Liver (tissue), 3 donors: ENCODE data around the gene CRYZL1.

Experiments used
- CTCF ChIP-seq: fragments of 150-350 bp; IDR thresholded peaks from 2 replicates; pipeline ENCODE4 v1.5.1; 2017; ENCODE audit warnings: improper control_type of control experiment, low read depth, low read length; ENCODE audit not compliant: missing input control
- EGR1 ChIP-seq, 2 donors: IDR thresholded peaks; 2 replicates each; pipeline ENCODE4 v1.6.1; 2016 to 2018; ENCODE audit warnings: antibody characterized with exemption in 2 of 2, low read depth in 2 of 2
- FOXA1 ChIP-seq: IDR thresholded peaks from 2 replicates; pipeline ENCODE4 v1.6.1; 2016; ENCODE audit warnings: antibody characterized with exemption
- RAD21 ChIP-seq, 2 donors: IDR thresholded peaks; 2 replicates each; pipeline ENCODE4 v1.6.1; 2016; ENCODE audit warnings: antibody characterized with exemption in 2 of 2, mild to moderate bottlenecking in 2 of 2
- TAF1 ChIP-seq: conservative IDR thresholded peaks from 2 replicates; pipeline ENCODE4 v1.6.1; 2016; ENCODE audit warnings: antibody characterized with exemption, mild to moderate bottlenecking
- YY1 ChIP-seq: IDR thresholded peaks from 2 replicates; pipeline ENCODE4 v1.6.1; 2016; ENCODE audit warnings: antibody characterized with exemption, mild to moderate bottlenecking
- ZBTB33 ChIP-seq: IDR thresholded peaks from 2 replicates; pipeline ENCODE4 v1.6.1; 2016; ENCODE audit warnings: antibody characterized with exemption
- TF ChIP-seq, protein P1 (sequence below): IDR thresholded peaks from 2 replicates; pipeline ENCODE4 v1.6.1; 2016; ENCODE audit warnings: antibody characterized with exemption, mild to moderate bottlenecking
- TF ChIP-seq, protein P2 (sequence below): IDR thresholded peaks from 2 replicates; pipeline ENCODE4 v1.6.1; 2016; ENCODE audit warnings: antibody characterized with exemption
- donor health status: healthy.
- donor health status: healthy.

DNA sequence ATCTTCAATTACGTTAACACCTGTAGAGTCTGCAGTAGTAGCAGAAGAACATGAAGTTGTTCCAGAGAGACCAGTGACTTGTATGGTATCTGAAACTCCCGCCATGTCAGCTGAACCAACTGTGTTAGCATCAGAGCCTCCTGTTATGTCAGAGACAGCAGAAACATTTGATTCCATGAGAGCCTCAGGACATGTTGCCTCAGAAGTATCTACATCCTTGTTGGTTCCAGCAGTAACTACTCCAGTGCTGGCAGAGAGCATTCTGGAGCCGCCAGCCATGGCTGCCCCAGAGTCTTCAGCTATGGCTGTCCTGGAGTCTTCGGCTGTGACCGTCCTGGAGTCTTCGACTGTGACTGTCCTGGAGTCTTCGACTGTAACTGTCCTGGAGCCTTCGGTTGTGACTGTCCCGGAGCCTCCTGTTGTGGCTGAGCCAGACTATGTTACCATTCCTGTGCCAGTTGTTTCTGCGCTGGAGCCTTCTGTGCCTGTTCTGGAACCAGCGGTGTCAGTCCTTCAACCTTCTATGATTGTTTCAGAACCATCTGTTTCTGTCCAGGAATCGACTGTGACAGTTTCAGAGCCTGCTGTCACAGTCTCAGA lies 88.4 kb downstream of the CRYZL1 start:
- TF ChIP-seq CTCF (no peak), RAD21 (IDR thresholded peaks at IDR 0.05) (no peak), YY1 (no peak), TAF1 (no peak), EGR1 (IDR thresholded peaks at IDR 0.05; ENCODE audit: low read depth in 2 of 2) (no peak), ZBTB33 (no peak), FOXA1 (no peak)
- TF ChIP-seq, protein P1, sequence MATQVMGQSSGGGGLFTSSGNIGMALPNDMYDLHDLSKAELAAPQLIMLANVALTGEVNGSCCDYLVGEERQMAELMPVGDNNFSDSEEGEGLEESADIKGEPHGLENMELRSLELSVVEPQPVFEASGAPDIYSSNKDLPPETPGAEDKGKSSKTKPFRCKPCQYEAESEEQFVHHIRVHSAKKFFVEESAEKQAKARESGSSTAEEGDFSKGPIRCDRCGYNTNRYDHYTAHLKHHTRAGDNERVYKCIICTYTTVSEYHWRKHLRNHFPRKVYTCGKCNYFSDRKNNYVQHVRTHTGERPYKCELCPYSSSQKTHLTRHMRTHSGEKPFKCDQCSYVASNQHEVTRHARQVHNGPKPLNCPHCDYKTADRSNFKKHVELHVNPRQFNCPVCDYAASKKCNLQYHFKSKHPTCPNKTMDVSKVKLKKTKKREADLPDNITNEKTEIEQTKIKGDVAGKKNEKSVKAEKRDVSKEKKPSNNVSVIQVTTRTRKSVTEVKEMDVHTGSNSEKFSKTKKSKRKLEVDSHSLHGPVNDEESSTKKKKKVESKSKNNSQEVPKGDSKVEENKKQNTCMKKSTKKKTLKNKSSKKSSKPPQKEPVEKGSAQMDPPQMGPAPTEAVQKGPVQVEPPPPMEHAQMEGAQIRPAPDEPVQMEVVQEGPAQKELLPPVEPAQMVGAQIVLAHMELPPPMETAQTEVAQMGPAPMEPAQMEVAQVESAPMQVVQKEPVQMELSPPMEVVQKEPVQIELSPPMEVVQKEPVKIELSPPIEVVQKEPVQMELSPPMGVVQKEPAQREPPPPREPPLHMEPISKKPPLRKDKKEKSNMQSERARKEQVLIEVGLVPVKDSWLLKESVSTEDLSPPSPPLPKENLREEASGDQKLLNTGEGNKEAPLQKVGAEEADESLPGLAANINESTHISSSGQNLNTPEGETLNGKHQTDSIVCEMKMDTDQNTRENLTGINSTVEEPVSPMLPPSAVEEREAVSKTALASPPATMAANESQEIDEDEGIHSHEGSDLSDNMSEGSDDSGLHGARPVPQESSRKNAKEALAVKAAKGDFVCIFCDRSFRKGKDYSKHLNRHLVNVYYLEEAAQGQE = no peak
- TF ChIP-seq, protein P2, sequence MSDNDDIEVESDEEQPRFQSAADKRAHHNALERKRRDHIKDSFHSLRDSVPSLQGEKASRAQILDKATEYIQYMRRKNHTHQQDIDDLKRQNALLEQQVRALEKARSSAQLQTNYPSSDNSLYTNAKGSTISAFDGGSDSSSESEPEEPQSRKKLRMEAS = no peak
